GM12878 (cell line): ENCODE results near the gene PDCD11. TPM values are rescaled to one million over a fixed set of nuclear protein-coding genes. Genes with fewer than 3 reads are reported as not detected.
A peak's percentile ranks its signal among the peaks of the same experiment; 100 is the strongest.

Experiments used
- BCL11A ChIP-seq: IDR thresholded peaks from 2 replicates; pipeline ENCODE4 v1.6.1; 2011; ENCODE audit warnings: low read depth, low read length
- CREM ChIP-seq: IDR thresholded peaks from 2 replicates; pipeline ENCODE4 v1.6.1; 2014; ENCODE audit warnings: antibody characterized with exemption, low read depth
- E4F1 ChIP-seq: fragments of 450-650 bp; IDR thresholded peaks from 2 replicates; pipeline ENCODE4 v1.6.1; 2018; ENCODE audit warnings: borderline replicate concordance, mild to moderate bottlenecking; ENCODE audit not compliant: partially characterized antibody
- EP300 ChIP-seq, 2 experiments: fragments of 150-350 bp in 1 of 2; IDR thresholded peaks; 2 replicates each; pipeline ENCODE4 v1.6.1; 2011 to 2012; ENCODE audit warnings: low read depth in 2 of 2, low read length in 2 of 2, borderline replicate concordance in 1 of 2, improper control_type of control experiment in 1 of 2, inconsistent platforms in 1 of 2; ENCODE audit not compliant: control insufficient read depth in 1 of 2
- ETV6 ChIP-seq, 2 experiments: fragments of 450-650 bp in 1 of 2; IDR thresholded peaks in 1 of 2; conservative IDR thresholded peaks in 1 of 2; 2 replicates each; pipeline ENCODE4 v1.6.1; 2014; ENCODE audit warnings: antibody characterized with exemption in 1 of 2, borderline replicate concordance in 1 of 2, low read depth in 1 of 2, mild to moderate bottlenecking in 1 of 2, moderate library complexity in 1 of 2
- IKZF2 ChIP-seq, 2 experiments: fragments of 450-650 bp; IDR thresholded peaks; 2 replicates each; pipeline ENCODE4 v1.6.1; 2017; ENCODE audit warnings: mild to moderate bottlenecking in 2 of 2, moderate library complexity in 2 of 2
- MEF2B ChIP-seq: fragments of 450-650 bp; IDR thresholded peaks from 2 replicates; pipeline ENCODE4 v1.6.1; 2018; ENCODE audit warnings: mild to moderate bottlenecking, moderate library complexity; ENCODE audit not compliant: partially characterized antibody, poor library complexity, severe bottlenecking
- MTA3 ChIP-seq: IDR thresholded peaks from 2 replicates; pipeline ENCODE4 v1.6.1; 2012; ENCODE audit warnings: low read length, inconsistent platforms, borderline replicate concordance
- NBN ChIP-seq: fragments of 450-650 bp; IDR thresholded peaks from 2 replicates; pipeline ENCODE4 v1.6.1; 2016
- NR2C1 ChIP-seq: fragments of 450-650 bp; IDR thresholded peaks from 2 replicates; pipeline ENCODE4 v1.6.1; 2017; ENCODE audit warnings: antibody characterized with exemption, mild to moderate bottlenecking, moderate library complexity
- SMARCA5 ChIP-seq: fragments of 450-650 bp; IDR thresholded peaks from 2 replicates; pipeline ENCODE4 v1.6.1; 2017; ENCODE audit warnings: mild to moderate bottlenecking
- TCF12 ChIP-seq: IDR thresholded peaks from 2 replicates; pipeline ENCODE4 v1.6.1; 2011; ENCODE audit warnings: low read depth, mild to moderate bottlenecking, low read length
- ZZZ3 ChIP-seq: IDR thresholded peaks from 2 replicates; pipeline ENCODE4 v1.6.1; 2011; ENCODE audit warnings: low read depth; ENCODE audit not compliant: control insufficient read depth, insufficient read length
- polyA plus RNA-seq, 11 experiments: library from polyadenylated mRNA; depleted of rRNA in 4 of 11; unstranded in 6 of 11; stranded (reverse) in 5 of 11; fragments of >200 nt; fragmentation: Nextera tagmentation in 4 of 11; fragmentation: Illumina TruSeq in 1 of 11; extraction: Ambion mirVana in 4 of 11; extraction: Trizol in 1 of 11; gene quantifications; 1 replicate in 1 of 11; 2 replicates in 10 of 11; pipeline versions ENCODE4 v1.2.1 to v1.2.3, GENCODE V29; 2011 to 2016; ENCODE audit warnings: inconsistent platforms in 2 of 11, missing spikeins in 2 of 11, low read depth in 1 of 11
- total RNA-seq, 4 experiments: library from RNA; depleted of rRNA in 3 of 4; stranded (reverse); fragments of >200 nt in 3 of 4; fragmentation: Illumina TruSeq in 1 of 4; extraction: Trizol in 1 of 4; gene quantifications; 2 replicates each; pipeline versions ENCODE4 v1.2.1 to v1.2.3, GENCODE V29; 2013 to 2021
- TF ChIP-seq, protein P1 (sequence below): fragments of 450-650 bp; IDR thresholded peaks from 2 replicates; pipeline ENCODE4 v1.6.1; 2016; ENCODE audit warnings: mild to moderate bottlenecking
- TF ChIP-seq, protein P2 (sequence below): IDR thresholded peaks from 2 replicates; pipeline ENCODE4 v1.6.1; 2012; ENCODE audit warnings: improper control_type of control experiment, low read depth, low read length; ENCODE audit not compliant: insufficient replicate concordance
- TF ChIP-seq, protein P3 (sequence below): fragments of 450-650 bp; IDR thresholded peaks from 2 replicates; pipeline ENCODE4 v1.6.1; 2017; ENCODE audit warnings: borderline replicate concordance
- TF ChIP-seq, protein P4 (sequence below), 3 experiments: IDR thresholded peaks in 2 of 3; conservative IDR thresholded peaks in 1 of 3; 2 replicates each; pipeline ENCODE4 v1.5.1; 2011; ENCODE audit warnings: low read depth in 3 of 3, low read length in 3 of 3, mild to moderate bottlenecking in 3 of 3, control low read depth in 2 of 3, moderate library complexity in 2 of 3, inconsistent platforms in 1 of 3, mixed read lengths in 1 of 3; ENCODE audit not compliant: control insufficient read depth in 2 of 3, insufficient read depth in 1 of 3; ENCODE audit errors: extremely low read depth in 1 of 3

PDCD11 gene
- total and polyA plus RNA-seq, 10 of the 15 experiments (the other 5 are each of a cell fraction or from before 2014, with no cell fraction given) = 13.9 to 69.7 (median 44.8) TPM

- no peak for TF ChIP-seq ZZZ3
- 0 out of 2 replicates have a peak, but pooled peaks have one; percentile 30 for TF ChIP-seq BCL11A
- TF ChIP-seq, protein P1, sequence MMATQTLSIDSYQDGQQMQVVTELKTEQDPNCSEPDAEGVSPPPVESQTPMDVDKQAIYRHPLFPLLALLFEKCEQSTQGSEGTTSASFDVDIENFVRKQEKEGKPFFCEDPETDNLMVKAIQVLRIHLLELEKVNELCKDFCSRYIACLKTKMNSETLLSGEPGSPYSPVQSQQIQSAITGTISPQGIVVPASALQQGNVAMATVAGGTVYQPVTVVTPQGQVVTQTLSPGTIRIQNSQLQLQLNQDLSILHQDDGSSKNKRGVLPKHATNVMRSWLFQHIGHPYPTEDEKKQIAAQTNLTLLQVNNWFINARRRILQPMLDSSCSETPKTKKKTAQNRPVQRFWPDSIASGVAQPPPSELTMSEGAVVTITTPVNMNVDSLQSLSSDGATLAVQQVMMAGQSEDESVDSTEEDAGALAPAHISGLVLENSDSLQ = peak; percentile 97
- TF ChIP-seq CREM = 0 out of 2 replicates have a peak, but pooled peaks have one; percentile 23
- TF ChIP-seq MEF2B = peak; percentile 97
- TF ChIP-seq EP300 (IDR thresholded peaks at IDR 0.05; ENCODE audit: borderline replicate concordance in 1 of 2, control insufficient read depth in 1 of 2, low read depth in 2 of 2, low read length in 2 of 2) = 0 out of 4 replicates have a peak, but pooled peaks of 1 of the 2 experiments have one; percentile 14
- TF ChIP-seq, protein P2, sequence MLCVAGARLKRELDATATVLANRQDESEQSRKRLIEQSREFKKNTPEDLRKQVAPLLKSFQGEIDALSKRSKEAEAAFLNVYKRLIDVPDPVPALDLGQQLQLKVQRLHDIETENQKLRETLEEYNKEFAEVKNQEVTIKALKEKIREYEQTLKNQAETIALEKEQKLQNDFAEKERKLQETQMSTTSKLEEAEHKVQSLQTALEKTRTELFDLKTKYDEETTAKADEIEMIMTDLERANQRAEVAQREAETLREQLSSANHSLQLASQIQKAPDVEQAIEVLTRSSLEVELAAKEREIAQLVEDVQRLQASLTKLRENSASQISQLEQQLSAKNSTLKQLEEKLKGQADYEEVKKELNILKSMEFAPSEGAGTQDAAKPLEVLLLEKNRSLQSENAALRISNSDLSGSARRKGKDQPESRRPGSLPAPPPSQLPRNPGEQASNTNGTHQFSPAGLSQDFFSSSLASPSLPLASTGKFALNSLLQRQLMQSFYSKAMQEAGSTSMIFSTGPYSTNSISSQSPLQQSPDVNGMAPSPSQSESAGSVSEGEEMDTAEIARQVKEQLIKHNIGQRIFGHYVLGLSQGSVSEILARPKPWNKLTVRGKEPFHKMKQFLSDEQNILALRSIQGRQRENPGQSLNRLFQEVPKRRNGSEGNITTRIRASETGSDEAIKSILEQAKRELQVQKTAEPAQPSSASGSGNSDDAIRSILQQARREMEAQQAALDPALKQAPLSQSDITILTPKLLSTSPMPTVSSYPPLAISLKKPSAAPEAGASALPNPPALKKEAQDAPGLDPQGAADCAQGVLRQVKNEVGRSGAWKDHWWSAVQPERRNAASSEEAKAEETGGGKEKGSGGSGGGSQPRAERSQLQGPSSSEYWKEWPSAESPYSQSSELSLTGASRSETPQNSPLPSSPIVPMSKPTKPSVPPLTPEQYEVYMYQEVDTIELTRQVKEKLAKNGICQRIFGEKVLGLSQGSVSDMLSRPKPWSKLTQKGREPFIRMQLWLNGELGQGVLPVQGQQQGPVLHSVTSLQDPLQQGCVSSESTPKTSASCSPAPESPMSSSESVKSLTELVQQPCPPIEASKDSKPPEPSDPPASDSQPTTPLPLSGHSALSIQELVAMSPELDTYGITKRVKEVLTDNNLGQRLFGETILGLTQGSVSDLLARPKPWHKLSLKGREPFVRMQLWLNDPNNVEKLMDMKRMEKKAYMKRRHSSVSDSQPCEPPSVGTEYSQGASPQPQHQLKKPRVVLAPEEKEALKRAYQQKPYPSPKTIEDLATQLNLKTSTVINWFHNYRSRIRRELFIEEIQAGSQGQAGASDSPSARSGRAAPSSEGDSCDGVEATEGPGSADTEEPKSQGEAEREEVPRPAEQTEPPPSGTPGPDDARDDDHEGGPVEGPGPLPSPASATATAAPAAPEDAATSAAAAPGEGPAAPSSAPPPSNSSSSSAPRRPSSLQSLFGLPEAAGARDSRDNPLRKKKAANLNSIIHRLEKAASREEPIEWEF = no peak
- TF ChIP-seq, protein P3, sequence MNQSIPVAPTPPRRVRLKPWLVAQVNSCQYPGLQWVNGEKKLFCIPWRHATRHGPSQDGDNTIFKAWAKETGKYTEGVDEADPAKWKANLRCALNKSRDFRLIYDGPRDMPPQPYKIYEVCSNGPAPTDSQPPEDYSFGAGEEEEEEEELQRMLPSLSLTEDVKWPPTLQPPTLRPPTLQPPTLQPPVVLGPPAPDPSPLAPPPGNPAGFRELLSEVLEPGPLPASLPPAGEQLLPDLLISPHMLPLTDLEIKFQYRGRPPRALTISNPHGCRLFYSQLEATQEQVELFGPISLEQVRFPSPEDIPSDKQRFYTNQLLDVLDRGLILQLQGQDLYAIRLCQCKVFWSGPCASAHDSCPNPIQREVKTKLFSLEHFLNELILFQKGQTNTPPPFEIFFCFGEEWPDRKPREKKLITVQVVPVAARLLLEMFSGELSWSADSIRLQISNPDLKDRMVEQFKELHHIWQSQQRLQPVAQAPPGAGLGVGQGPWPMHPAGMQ = no peak
- TF ChIP-seq E4F1 = peak; percentile 67
- 0 out of 4 replicates have a peak, but pooled peaks of 1 of the 2 experiments have one; percentile 18 for TF ChIP-seq ETV6 (conservative IDR thresholded peaks at IDR 0.05 in 1 of 2, IDR thresholded peaks at IDR 0.05 in 1 of 2; ENCODE audit: borderline replicate concordance in 1 of 2, low read depth in 1 of 2)
- TF ChIP-seq, protein P4, sequence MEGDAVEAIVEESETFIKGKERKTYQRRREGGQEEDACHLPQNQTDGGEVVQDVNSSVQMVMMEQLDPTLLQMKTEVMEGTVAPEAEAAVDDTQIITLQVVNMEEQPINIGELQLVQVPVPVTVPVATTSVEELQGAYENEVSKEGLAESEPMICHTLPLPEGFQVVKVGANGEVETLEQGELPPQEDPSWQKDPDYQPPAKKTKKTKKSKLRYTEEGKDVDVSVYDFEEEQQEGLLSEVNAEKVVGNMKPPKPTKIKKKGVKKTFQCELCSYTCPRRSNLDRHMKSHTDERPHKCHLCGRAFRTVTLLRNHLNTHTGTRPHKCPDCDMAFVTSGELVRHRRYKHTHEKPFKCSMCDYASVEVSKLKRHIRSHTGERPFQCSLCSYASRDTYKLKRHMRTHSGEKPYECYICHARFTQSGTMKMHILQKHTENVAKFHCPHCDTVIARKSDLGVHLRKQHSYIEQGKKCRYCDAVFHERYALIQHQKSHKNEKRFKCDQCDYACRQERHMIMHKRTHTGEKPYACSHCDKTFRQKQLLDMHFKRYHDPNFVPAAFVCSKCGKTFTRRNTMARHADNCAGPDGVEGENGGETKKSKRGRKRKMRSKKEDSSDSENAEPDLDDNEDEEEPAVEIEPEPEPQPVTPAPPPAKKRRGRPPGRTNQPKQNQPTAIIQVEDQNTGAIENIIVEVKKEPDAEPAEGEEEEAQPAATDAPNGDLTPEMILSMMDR (IDR thresholded peaks at IDR 0.05 in 2 of 3, conservative IDR thresholded peaks at IDR 0.05 in 1 of 3; ENCODE audit: control insufficient read depth in 2 of 3, extremely low read depth in 1 of 3, insufficient read depth in 1 of 3, low read depth in 3 of 3, low read length in 3 of 3) = no peak
- TF ChIP-seq TCF12 = 0 out of 2 replicates have a peak, but pooled peaks have one; percentile 15
- peak; percentile 69; the same call in 1 of the 2 replicates for TF ChIP-seq NR2C1
- TF ChIP-seq SMARCA5 = no peak
- TF ChIP-seq NBN = peak; percentile 83
- peak; percentile 87 to 89 for TF ChIP-seq IKZF2 (IDR thresholded peaks at IDR 0.05)
- 0 out of 2 replicates have a peak, but pooled peaks have one; percentile 44 for TF ChIP-seq MTA3
These were observed 71.0 kb downstream of the PDCD11 start (continued) for GRCh38 chr10:103467406-103467805.
